Measurements from ENCODE around the gene SENP5.

Gene SENP5

DNA sequence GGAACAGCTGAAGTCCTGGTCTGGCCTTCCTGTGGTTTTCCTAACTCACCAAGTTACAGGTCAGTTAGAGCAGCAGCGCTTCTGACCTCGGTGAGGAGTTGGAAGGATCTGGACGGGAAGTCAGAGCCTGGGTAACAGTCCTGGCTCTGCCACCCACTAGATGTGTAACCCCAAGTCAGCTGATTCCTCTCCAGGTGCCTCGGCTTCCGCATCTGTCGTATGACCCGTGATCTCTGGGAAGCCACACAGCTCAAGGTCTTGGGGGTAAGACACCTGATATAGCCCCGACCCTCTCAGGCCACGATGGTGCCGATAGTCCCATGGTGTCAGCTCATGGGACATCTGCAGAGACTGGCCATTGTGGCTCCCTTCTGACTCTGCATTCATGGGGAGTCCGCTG is 109.2 kb downstream of the SENP5 start:
- Histone ChIP-seq H3K9me3 (ENCODE audit: control insufficient read depth, insufficient read depth, low read length) (no peaks in the 10 kb centered on the region), H3K4me3 (ENCODE audit: low read depth, low read length) (no peak overlapping the region), H3K36me3 (ENCODE audit: control insufficient read depth, insufficient read depth, low read length) (no peaks in the 10 kb centered on the region), H3K9ac (ENCODE audit: low read depth, low read length) (no peak overlapping the region), H3K27me3 (ENCODE audit: control insufficient read depth, insufficient read depth, low read length) (no peaks in the 10 kb centered on the region), H3K4me1 (ENCODE audit: control insufficient read depth, insufficient read depth, low read length) (no peaks in the 10 kb centered on the region)

DNA sequence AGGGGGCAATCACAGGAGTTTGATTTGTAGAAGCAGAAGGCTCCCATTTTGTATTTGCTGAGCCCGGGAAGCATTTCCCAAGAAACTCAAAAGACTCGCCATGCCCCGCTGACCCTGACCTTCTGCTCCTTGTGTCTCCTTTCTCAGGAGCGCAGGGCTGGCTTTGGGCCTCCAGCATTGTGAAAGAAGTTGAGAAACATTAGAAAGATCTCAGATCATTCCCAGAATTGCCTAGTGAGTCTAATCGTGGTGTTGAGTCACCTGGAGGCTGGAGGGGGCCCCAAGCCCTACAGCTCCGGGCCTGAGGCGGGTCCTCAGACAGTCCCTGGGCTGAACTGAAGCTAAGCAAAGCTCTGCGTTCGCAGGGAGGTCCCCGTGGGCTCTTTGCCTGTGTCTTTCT is 111.8 kb downstream of the SENP5 start:
- no peaks in the 10 kb centered on the region for H3K4me1 ChIP-seq (ENCODE audit: control insufficient read depth, insufficient read depth, low read length)
- H3K9me3 ChIP-seq (ENCODE audit: control insufficient read depth, insufficient read depth, low read length): no peaks in the 10 kb centered on the region
- no peak overlapping the region for H3K4me3 ChIP-seq (ENCODE audit: low read depth, low read length)
- no peaks in the 10 kb centered on the region for H3K36me3 ChIP-seq (ENCODE audit: control insufficient read depth, insufficient read depth, low read length)
- H3K27me3 ChIP-seq (ENCODE audit: control insufficient read depth, insufficient read depth, low read length): no peaks in the 10 kb centered on the region
- no peak overlapping the region for H3K9ac ChIP-seq (ENCODE audit: low read depth, low read length)

DNA sequence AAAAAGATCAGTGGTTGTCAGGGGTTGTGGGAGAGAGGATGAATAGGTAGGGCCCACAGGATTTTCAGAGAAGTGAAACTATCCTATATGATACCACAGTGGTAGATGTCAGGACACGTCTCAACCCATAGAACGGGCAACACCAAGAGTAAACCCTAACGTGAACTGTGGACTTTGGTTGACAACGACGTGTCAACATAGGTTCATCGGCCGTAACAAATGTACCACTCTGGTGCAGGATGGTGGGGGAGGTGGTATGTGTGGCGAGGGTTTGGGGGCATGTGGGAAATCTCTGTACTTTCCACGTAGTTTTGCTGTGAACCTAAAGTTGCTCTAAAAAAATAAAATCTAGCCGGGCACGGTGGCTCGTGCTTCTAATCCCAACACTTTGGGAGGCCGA is 113.9 kb downstream of the SENP5 start:
- no peaks in the 10 kb centered on the region for H3K27me3 ChIP-seq (ENCODE audit: control insufficient read depth, insufficient read depth, low read length)
- no peak overlapping the region for H3K4me3 ChIP-seq (ENCODE audit: low read depth, low read length)
- H3K4me1 ChIP-seq (ENCODE audit: control insufficient read depth, insufficient read depth, low read length): no peaks in the 10 kb centered on the region
- H3K9ac ChIP-seq (ENCODE audit: low read depth, low read length): no peak overlapping the region
- no peaks in the 10 kb centered on the region for H3K36me3 ChIP-seq (ENCODE audit: control insufficient read depth, insufficient read depth, low read length)
- H3K9me3 ChIP-seq (ENCODE audit: control insufficient read depth, insufficient read depth, low read length): no peaks in the 10 kb centered on the region

GRCh38 chr3:196983186-196983585 is 115.5 kb downstream of the SENP5 start:
- no peaks in the 10 kb centered on the region for H3K36me3 ChIP-seq (ENCODE audit: control insufficient read depth, insufficient read depth, low read length)
- no peaks in the 10 kb centered on the region for H3K27me3 ChIP-seq (ENCODE audit: control insufficient read depth, insufficient read depth, low read length)
- no peak overlapping the region for H3K9ac ChIP-seq (ENCODE audit: low read depth, low read length)
- H3K4me1 ChIP-seq (ENCODE audit: control insufficient read depth, insufficient read depth, low read length): no peaks in the 10 kb centered on the region
- no peaks in the 10 kb centered on the region for H3K9me3 ChIP-seq (ENCODE audit: control insufficient read depth, insufficient read depth, low read length)
- H3K4me3 ChIP-seq (ENCODE audit: low read depth, low read length): no peak overlapping the region
